ENCODE results near the gene TTC4. TPM values are rescaled to one million over a fixed set of nuclear protein-coding genes. Genes with fewer than 3 reads are reported as not detected.

TTC4 gene
- total RNA-seq, 1 experiment from 2014 or later: 26.3 TPM

DNA sequence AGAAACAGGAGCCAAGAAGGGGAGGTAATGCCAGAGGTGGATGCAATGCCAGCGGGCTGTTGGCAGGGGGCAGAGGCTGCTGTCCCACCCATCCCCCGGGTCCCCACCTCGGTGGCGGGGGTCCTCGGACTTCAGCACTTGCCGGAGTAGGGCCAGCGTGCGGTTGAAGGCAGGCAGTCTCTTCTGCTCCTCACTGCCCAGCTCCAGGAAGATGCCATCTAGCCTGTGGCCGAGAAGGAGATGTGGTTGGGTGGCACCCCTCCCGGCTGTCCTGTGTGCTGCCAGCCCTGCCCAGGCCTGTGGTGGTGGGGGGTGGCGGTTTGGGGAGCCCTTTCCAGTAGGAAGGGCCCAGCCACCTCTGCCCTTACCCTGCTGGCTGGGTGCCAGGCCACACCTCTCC, 71.9 kb downstream of the TTC4 start:
- Histone ChIP-seq H3K27me3 (ENCODE audit: insufficient read depth, low read length) (no peaks in the 10 kb centered on the region), H4K20me1 (ENCODE audit: insufficient read depth) (no peaks in the 10 kb centered on the region), H3K27ac (ENCODE audit: low read depth, low read length) (no peak overlapping the region), H3K4me2 (ENCODE audit: low read length) (no peak overlapping the region), H3K4me3 (replicated peaks in 1 of 2; ENCODE audit: low read depth in 1 of 2, low read length in 2 of 2) (no peak overlapping the region), H3K9me3 (ENCODE audit: control insufficient read depth in 1 of 2, insufficient read depth in 1 of 2, low read depth in 1 of 2, low read length in 2 of 2) (no peaks in the 10 kb centered on the region; a peak in 1 of 4 replicates), H3K4me1 (ENCODE audit: control insufficient read depth in 1 of 2, insufficient read depth in 2 of 2, low read length in 2 of 2) (no peaks in the 10 kb centered on the region), H3K9ac (ENCODE audit: low read length) (no peak overlapping the region), H3K9me2 (ENCODE audit: insufficient read depth) (no peaks in the 10 kb centered on the region), H2AFZ (ENCODE audit: low read depth, low read length, poor library complexity, severe bottlenecking) (no peak overlapping the region), H3K36me3 (ENCODE audit: control insufficient read depth in 1 of 2, insufficient read depth in 2 of 2, low read length in 2 of 2) (no peaks in the 10 kb centered on the region), H3K79me2 (ENCODE audit: insufficient read depth, low read length) (no peaks in the 10 kb centered on the region)
- CTCF ChIA-PET: no interaction called here
- BruUV-seq (replicated peaks): no TSS peak
- TF ChIP-seq ZNF274 (IDR thresholded peaks at IDR 0.05; ENCODE audit: low read depth, low read length) (no peak), SP1 (IDR thresholded peaks at IDR 0.05; ENCODE audit: low read depth) (no peak), EZH2 (IDR thresholded peaks at IDR 0.05) (no peak), POLR2A (IDR thresholded peaks at IDR 0.05; ENCODE audit: borderline replicate concordance, extremely low read depth, insufficient read depth, insufficient read length) (no peak), EZH2phosphoT487 (IDR thresholded peaks at IDR 0.05; ENCODE audit: borderline replicate concordance) (no peak), RAD21 (IDR thresholded peaks at IDR 0.05; ENCODE audit: low read depth) (no peak), SIN3A (IDR thresholded peaks at IDR 0.05; ENCODE audit: low read depth) (no peak), SRF (IDR thresholded peaks at IDR 0.05; ENCODE audit: low read depth) (no peak)
- TF ChIP-seq, protein P1, sequence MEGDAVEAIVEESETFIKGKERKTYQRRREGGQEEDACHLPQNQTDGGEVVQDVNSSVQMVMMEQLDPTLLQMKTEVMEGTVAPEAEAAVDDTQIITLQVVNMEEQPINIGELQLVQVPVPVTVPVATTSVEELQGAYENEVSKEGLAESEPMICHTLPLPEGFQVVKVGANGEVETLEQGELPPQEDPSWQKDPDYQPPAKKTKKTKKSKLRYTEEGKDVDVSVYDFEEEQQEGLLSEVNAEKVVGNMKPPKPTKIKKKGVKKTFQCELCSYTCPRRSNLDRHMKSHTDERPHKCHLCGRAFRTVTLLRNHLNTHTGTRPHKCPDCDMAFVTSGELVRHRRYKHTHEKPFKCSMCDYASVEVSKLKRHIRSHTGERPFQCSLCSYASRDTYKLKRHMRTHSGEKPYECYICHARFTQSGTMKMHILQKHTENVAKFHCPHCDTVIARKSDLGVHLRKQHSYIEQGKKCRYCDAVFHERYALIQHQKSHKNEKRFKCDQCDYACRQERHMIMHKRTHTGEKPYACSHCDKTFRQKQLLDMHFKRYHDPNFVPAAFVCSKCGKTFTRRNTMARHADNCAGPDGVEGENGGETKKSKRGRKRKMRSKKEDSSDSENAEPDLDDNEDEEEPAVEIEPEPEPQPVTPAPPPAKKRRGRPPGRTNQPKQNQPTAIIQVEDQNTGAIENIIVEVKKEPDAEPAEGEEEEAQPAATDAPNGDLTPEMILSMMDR (IDR thresholded peaks at IDR 0.05 in 2 of 3, conservative IDR thresholded peaks at IDR 0.05 in 1 of 3; ENCODE audit: borderline replicate concordance in 1 of 3, insufficient read depth in 1 of 3, low read depth in 2 of 3, low read length in 2 of 3): no peak
- POLR2A ChIA-PET: no interaction called here
- ATAC-seq (no peak), DNase-seq (ENCODE audit: low read depth, low spot score) (no peak)
- RAD21 ChIA-PET (ENCODE audit: low non-redundant PET in 1 of 2, low total read pairs in 2 of 2, uncharacterized antibody in 2 of 2, unreplicated experiment in 2 of 2): no interaction called here
- intact Hi-C loops (cut with micrococcal nuclease): no loop called here

DNA sequence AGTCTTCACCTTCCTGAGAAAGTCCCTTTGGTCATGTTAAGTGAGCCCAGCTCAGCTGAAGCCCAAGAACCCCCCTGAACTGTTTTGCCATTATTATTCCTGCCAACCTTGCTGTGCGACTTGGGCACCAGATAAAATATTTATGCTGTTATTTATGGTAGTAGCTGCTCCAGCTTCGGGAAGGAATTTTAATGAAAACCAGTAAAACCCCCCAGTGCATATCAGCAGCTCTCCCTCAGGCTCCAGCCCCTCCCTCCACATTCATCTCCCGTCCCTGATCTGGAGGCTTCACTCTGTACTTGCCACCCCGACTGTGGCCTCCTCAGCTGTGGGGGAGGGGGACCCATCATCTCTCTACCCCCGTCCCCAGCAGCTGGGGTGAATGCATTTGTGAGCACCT, 72.8 kb downstream of the TTC4 start:
- Histone ChIP-seq H3K36me3 (ENCODE audit: control insufficient read depth in 1 of 2, insufficient read depth in 2 of 2, low read length in 2 of 2) (no peaks in the 10 kb centered on the region), H3K4me2 (ENCODE audit: low read length) (no peak overlapping the region), H3K4me3 (replicated peaks in 1 of 2; ENCODE audit: low read depth in 1 of 2, low read length in 2 of 2) (no peak overlapping the region), H3K9ac (ENCODE audit: low read length) (no peak overlapping the region), H4K20me1 (ENCODE audit: insufficient read depth) (no peaks in the 10 kb centered on the region), H3K79me2 (ENCODE audit: insufficient read depth, low read length) (no peaks in the 10 kb centered on the region), H3K27me3 (ENCODE audit: insufficient read depth, low read length) (no peaks in the 10 kb centered on the region), H3K9me3 (ENCODE audit: control insufficient read depth in 1 of 2, insufficient read depth in 1 of 2, low read depth in 1 of 2, low read length in 2 of 2) (no peaks in the 10 kb centered on the region; a peak in 1 of 4 replicates), H2AFZ (ENCODE audit: low read depth, low read length, poor library complexity, severe bottlenecking) (no peak overlapping the region), H3K9me2 (ENCODE audit: insufficient read depth) (no peaks in the 10 kb centered on the region), H3K27ac (ENCODE audit: low read depth, low read length) (no peak overlapping the region), H3K4me1 (ENCODE audit: control insufficient read depth in 1 of 2, insufficient read depth in 2 of 2, low read length in 2 of 2) (no peaks in the 10 kb centered on the region)
- ChIA-PET POLR2A (no interaction called here), RAD21 (ENCODE audit: low non-redundant PET in 1 of 2, low total read pairs in 2 of 2, uncharacterized antibody in 2 of 2, unreplicated experiment in 2 of 2) (interaction anchor here in 1 of 2 experiments (0.6 kb wide), 1 partner anchor 772 kb away, joined by 7 read pairs; no protein-coding TSS in a partner anchor), CTCF (no interaction called here)
- no peak for ATAC-seq
- BruUV-seq (replicated peaks): no TSS peak
- TF ChIP-seq CEBPB (IDR thresholded peaks at IDR 0.05; ENCODE audit: low read depth): no peak
- TF ChIP-seq EZH2phosphoT487 (IDR thresholded peaks at IDR 0.05; ENCODE audit: borderline replicate concordance): no peak
- no peak for TF ChIP-seq FOSL1 (IDR thresholded peaks at IDR 0.05; ENCODE audit: low read depth)
- intact Hi-C loops (cut with micrococcal nuclease): no loop called here
- no peak for DNase-seq (ENCODE audit: low read depth, low spot score)

All from HCT116 (cell line).